22Rv1 (cell line): Measurements from ENCODE around the gene ARHGDIB.

Experiments
- H3K27ac ChIP-seq: fragments of 450-650 bp; 2 replicates; pipeline ENCODE4 v1.5.1; 2017
- ZFX ChIP-seq: fragments of 450-650 bp; IDR thresholded peaks from 2 replicates; pipeline ENCODE4 v1.6.1; 2017; ENCODE audit warnings: antibody characterized with exemption, borderline replicate concordance
- TF ChIP-seq, protein P1 (sequence below): fragments of 450-650 bp; IDR thresholded peaks from 2 replicates; pipeline ENCODE4 v1.5.1; 2017; ENCODE audit warnings: mild to moderate bottlenecking

The ARHGDIB gene

DNA sequence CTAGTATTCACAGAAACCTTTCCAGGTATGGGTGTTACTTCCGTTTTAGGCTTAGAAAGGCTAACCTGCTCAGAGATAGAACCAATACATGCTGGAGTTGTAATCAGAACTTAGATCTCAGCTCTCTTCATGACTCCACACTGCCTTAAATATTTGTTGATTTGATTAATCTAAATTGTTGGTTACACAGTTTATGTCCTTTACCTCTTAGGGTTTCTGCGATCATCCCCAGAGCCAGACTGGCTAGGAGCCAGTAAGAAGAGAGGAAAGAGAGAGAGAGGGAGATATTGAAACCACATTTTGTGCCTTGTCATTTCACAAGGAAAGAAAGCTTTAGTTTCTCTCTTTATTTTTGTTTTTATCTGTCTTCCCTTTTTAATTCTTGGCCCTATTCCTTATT is 58.9 kb downstream of the ARHGDIB start:
- no peak overlapping the region for H3K27ac ChIP-seq
- no peak for TF ChIP-seq ZFX
- TF ChIP-seq, protein P1, sequence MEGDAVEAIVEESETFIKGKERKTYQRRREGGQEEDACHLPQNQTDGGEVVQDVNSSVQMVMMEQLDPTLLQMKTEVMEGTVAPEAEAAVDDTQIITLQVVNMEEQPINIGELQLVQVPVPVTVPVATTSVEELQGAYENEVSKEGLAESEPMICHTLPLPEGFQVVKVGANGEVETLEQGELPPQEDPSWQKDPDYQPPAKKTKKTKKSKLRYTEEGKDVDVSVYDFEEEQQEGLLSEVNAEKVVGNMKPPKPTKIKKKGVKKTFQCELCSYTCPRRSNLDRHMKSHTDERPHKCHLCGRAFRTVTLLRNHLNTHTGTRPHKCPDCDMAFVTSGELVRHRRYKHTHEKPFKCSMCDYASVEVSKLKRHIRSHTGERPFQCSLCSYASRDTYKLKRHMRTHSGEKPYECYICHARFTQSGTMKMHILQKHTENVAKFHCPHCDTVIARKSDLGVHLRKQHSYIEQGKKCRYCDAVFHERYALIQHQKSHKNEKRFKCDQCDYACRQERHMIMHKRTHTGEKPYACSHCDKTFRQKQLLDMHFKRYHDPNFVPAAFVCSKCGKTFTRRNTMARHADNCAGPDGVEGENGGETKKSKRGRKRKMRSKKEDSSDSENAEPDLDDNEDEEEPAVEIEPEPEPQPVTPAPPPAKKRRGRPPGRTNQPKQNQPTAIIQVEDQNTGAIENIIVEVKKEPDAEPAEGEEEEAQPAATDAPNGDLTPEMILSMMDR, result no peak

DNA sequence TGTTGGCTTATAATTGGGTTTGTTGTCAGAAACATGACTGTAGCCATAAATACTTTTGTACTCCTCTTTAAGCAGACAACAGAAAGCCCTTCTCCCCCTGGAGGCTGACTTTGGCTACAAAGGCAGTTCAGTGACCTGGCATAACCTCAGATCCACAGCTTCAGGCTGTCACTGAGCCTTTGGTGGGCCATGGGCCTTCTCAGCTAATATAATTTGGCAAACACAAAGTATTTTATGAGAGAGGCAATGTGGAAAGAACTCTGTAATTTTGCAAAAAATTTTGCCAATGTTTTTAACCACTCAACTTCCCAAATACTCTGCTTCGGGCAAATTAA is 60.2 kb downstream of the ARHGDIB start:
- no peak overlapping the region for H3K27ac ChIP-seq
- TF ChIP-seq, protein P1, result 0 out of 2 replicates have a peak, but pooled peaks have one; percentile 7
- no peak for TF ChIP-seq ZFX

DNA sequence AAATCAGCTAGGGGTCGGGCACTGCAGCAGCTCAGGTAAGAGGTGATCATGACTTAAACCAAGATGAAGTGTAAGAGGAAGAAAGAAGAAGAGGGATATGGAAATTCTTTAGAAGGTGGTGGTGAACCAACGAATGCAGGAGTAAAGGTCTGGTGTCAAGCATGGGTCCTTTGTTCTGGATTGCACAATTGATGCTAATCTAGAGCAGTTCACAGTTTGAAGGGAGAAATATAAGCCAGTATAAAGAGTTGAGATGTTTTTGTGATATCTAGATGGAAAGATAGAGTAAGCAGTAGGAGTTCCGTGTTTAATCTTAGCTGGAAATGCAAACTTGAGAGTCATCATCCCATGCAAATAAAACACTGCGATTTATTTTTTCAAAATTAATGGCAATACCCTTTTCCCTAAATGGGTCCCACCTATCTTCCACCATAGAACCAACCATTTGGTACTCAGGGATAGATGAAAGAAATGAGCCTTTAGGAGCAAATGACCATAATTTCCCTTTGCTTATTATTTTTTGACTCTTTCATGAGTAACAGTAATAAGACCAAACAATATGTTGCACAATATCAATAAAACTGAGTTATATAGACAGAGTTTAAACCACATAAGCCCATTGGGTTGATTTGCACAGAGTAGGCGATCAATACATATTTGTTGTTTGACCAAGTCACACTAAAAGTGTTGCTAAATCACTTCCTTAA is 60.7 kb downstream of the ARHGDIB start:
- TF ChIP-seq, protein P1, result no peak
- no peak for TF ChIP-seq ZFX
- no peak overlapping the region for H3K27ac ChIP-seq

- H3K27ac ChIP-seq, result no peak overlapping the region
- TF ChIP-seq, protein P1, result no peak
- no peak for TF ChIP-seq ZFX
Observed at GRCh38 chr12:14896521-14897169, 64.8 kb downstream of the ARHGDIB start.

- no peak overlapping the region for H3K27ac ChIP-seq
- TF ChIP-seq ZFX, result no peak
- TF ChIP-seq, protein P1, result no peak
Observed at GRCh38 chr12:14893506-14894250, 67.7 kb downstream of the ARHGDIB start.

- TF ChIP-seq ZFX, result no peak
- TF ChIP-seq, protein P1, result peak; percentile 47
Observed at GRCh38 chr12:14892726-14893505, 68.5 kb downstream of the ARHGDIB start.

More at GRCh38 chr12:14892726-14893505, 68.5 kb downstream of the ARHGDIB start:
- H3K27ac ChIP-seq, result no peak overlapping the region
